HL-60 (cell line): ENCODE measurements around the gene DTNA.

Experiments
- GABPA ChIP-seq: IDR thresholded peaks from 2 replicates; pipeline ENCODE4 v1.6.1; 2012; ENCODE audit warnings: low read depth
- POLR2AphosphoS5 ChIP-seq: IDR thresholded peaks from 2 replicates; pipeline ENCODE4 v1.6.1; 2012; ENCODE audit warnings: low read depth
- SPI1 ChIP-seq: IDR thresholded peaks from 2 replicates; pipeline ENCODE4 v1.6.1; 2012; ENCODE audit warnings: low read depth, mild to moderate bottlenecking, borderline replicate concordance
- TF ChIP-seq, protein P1 (sequence below): IDR thresholded peaks from one replicate; pipeline ENCODE4 v1.5.1; 2011; ENCODE audit warnings: low read length, control low read depth, inconsistent platforms; ENCODE audit not compliant: insufficient read depth
- TF ChIP-seq, protein P2 (sequence below): IDR thresholded peaks from 2 replicates; pipeline ENCODE4 v1.6.1; 2012; ENCODE audit warnings: low read depth; ENCODE audit not compliant: insufficient replicate concordance

GRCh38 chr18:34887881-34888580 is 177.9 kb downstream of the DTNA start:
- TF ChIP-seq, protein P1, sequence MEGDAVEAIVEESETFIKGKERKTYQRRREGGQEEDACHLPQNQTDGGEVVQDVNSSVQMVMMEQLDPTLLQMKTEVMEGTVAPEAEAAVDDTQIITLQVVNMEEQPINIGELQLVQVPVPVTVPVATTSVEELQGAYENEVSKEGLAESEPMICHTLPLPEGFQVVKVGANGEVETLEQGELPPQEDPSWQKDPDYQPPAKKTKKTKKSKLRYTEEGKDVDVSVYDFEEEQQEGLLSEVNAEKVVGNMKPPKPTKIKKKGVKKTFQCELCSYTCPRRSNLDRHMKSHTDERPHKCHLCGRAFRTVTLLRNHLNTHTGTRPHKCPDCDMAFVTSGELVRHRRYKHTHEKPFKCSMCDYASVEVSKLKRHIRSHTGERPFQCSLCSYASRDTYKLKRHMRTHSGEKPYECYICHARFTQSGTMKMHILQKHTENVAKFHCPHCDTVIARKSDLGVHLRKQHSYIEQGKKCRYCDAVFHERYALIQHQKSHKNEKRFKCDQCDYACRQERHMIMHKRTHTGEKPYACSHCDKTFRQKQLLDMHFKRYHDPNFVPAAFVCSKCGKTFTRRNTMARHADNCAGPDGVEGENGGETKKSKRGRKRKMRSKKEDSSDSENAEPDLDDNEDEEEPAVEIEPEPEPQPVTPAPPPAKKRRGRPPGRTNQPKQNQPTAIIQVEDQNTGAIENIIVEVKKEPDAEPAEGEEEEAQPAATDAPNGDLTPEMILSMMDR, result no peak
- TF ChIP-seq POLR2AphosphoS5 (no peak), GABPA (no peak), SPI1 (no peak)
- TF ChIP-seq, protein P2, sequence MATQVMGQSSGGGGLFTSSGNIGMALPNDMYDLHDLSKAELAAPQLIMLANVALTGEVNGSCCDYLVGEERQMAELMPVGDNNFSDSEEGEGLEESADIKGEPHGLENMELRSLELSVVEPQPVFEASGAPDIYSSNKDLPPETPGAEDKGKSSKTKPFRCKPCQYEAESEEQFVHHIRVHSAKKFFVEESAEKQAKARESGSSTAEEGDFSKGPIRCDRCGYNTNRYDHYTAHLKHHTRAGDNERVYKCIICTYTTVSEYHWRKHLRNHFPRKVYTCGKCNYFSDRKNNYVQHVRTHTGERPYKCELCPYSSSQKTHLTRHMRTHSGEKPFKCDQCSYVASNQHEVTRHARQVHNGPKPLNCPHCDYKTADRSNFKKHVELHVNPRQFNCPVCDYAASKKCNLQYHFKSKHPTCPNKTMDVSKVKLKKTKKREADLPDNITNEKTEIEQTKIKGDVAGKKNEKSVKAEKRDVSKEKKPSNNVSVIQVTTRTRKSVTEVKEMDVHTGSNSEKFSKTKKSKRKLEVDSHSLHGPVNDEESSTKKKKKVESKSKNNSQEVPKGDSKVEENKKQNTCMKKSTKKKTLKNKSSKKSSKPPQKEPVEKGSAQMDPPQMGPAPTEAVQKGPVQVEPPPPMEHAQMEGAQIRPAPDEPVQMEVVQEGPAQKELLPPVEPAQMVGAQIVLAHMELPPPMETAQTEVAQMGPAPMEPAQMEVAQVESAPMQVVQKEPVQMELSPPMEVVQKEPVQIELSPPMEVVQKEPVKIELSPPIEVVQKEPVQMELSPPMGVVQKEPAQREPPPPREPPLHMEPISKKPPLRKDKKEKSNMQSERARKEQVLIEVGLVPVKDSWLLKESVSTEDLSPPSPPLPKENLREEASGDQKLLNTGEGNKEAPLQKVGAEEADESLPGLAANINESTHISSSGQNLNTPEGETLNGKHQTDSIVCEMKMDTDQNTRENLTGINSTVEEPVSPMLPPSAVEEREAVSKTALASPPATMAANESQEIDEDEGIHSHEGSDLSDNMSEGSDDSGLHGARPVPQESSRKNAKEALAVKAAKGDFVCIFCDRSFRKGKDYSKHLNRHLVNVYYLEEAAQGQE, result no peak
